Measurements from ENCODE around the gene ATP2B1.

Gene ATP2B1

DNA sequence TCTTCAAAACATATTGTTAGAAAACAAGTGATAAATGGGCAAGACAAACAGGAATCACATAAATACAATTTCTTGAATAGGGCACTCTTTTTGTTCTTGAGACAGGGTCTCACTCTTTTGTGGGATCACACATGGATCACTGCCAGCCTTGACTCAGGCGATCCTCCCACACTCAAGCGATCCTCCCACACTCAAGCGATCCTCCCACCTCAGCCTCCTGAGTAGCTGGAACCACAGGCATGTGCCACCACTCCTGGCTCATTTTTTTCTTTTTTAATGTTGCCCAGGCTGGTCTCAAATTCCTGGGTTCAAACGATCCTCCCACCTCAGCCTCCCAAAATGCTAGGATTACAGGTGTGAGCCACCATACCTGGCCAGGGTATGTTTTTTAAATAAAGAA lies 57.4 kb downstream of the ATP2B1 start:
- DNase-seq, result no peak

GRCh38 chr12:89650239-89650638 lies 58.4 kb downstream of the ATP2B1 start:
- no peak for DNase-seq

- DNase-seq, result no peak
Measured at GRCh38 chr12:89649820-89650219, 58.8 kb downstream of the ATP2B1 start.

- no peak for DNase-seq
Measured at GRCh38 chr12:89649139-89649538, 59.5 kb downstream of the ATP2B1 start.

- no peak for DNase-seq
Measured at GRCh38 chr12:89648211-89648930, 60.3 kb downstream of the ATP2B1 start.

GRCh38 chr12:89645434-89645833 lies 63.2 kb downstream of the ATP2B1 start:
- DNase-seq, result no peak

DNA sequence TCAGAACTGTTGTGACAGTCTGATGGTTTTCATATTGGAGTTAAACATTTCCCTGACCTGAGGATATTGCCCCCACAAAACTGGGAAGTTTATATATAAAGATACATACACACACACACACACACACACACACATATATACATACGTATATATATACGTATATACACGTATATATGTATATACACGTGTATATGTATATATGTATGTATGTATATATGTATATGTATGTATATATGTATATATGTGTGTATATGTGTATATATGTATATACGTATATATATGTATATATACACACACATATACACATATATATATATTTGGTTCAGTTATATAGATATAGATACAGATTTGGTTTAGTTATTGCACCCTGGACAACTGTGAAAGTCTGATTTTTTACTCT lies 65.7 kb downstream of the ATP2B1 start:
- DNase-seq, result no peak

- DNase-seq, result no peak
Measured at GRCh38 chr12:89636776-89637160, 71.9 kb downstream of the ATP2B1 start.

GRCh38 chr12:89636052-89636775 lies 72.4 kb downstream of the ATP2B1 start:
- no peak for DNase-seq

DNA sequence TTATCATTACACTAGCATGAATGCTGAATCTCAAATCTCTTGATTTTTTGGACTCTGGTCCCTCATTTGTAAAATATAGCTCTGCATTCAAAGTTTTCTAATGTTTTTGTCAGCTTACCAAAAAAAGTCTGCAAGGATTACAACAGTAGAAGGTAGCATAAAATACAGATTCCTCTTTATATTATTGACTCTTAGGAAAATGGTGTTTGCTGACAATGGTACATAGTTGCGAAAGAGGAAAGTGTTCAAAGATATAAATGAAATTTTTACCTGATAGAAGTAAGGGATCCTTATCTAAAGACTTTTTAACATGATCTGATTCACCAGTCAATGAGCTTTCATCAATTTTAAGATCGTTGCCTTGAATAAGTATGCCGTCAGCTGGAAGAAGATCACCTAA lies 74.1 kb downstream of the ATP2B1 start:
- no peak for DNase-seq

GRCh38 chr12:89632778-89633177 lies 75.9 kb downstream of the ATP2B1 start:
- DNase-seq, result no peak

GRCh38 chr12:89622115-89622514 lies 86.5 kb downstream of the ATP2B1 start:
- no peak for DNase-seq

GRCh38 chr12:89621521-89621920 lies 87.1 kb downstream of the ATP2B1 start:
- no peak for DNase-seq

GRCh38 chr12:89619764-89620163 lies 88.9 kb downstream of the ATP2B1 start:
- no peak for DNase-seq

DNA sequence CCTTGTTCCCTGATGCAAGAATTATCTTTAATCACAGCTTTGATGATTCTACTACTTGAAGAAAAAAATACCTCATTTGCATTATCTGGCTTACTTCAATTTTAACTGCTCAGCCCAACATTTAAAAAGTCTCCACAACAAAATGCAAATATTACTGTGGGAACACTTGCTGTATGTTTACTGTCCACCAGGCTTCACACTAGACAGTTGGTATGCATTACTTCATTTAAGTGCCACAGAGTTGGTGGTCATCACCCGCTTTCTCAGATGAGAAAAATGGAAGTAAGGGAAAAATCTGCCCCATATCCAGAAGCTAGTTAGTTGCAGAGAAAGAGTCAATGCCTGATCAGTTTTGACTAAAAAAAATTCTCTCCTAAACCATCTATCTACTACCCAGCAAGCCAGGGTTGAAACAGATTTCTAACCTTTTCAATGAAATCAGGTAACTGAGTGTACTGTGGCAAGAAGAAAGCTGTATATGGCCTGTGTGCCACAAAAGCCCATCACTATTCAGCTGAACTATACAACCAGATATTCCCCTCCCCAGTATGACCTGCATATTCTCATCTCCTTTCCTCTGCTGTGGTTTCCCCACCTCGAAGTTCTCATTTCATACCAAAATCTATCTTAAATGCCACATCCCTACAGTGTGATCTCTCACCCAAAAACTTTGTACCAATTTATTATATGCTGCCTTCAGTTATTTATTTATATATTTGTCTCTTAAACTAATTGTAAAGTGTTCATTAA lies 90.3 kb downstream of the ATP2B1 start:
- DNase-seq, result no peak

DNA sequence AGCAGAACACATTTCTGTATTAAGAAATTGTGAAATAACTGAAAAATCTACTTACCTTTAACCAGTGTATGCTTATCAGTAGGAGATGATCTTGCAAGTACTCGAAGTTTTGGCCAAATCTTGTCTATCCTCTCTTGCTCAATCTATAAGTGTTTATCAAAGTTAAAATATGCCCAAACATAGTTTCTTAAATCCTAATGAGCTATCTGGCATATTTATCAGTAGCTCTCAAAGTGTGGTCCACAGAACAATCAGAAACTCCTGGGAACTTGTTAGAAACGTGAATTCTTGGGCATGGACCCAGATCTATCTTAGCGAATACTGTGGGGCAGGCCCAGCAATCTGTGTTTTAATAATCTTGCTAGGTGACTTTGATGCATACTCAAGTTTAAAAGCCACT lies 98.3 kb downstream of the ATP2B1 start:
- no peak for DNase-seq

DNA sequence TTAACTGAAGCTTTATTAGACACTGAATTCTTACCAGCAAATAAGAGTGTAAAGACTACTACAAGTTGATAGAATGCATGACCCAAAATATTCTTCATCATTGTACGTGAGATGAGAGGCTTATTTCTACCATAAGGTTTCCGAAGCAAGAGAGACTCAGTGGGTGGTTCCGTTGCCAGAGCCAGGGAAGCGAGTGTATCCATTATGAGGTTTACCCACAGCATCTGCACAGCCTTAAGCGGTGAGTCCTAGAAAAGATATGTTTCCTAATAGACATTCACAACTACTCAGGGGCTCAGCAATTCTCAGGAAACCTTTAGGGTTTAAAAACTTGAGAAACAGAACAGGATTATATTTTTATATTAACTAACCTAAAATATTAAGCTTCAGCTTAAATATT lies 105.0 kb downstream of the ATP2B1 start:
- DNase-seq, result no peak

DNA sequence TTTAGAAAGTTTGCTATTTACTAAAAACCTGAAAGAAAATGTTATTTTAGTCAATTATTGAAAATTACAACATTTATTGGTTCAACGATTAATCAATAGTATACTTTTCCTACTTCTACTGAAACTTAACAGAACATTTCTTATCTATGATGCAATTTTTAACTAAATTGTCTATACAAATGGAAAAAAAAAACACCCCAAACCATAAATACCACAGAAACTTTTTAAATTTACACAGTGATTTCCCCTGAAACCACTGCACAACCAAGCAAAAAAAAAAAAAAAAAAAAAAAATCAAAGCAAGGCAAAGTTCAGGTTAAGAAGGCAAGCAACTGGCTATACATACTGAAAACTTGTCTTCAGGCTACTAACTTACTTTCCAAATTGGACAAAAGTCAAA lies 110.9 kb downstream of the ATP2B1 start:
- DNase-seq, result no peak

DNA sequence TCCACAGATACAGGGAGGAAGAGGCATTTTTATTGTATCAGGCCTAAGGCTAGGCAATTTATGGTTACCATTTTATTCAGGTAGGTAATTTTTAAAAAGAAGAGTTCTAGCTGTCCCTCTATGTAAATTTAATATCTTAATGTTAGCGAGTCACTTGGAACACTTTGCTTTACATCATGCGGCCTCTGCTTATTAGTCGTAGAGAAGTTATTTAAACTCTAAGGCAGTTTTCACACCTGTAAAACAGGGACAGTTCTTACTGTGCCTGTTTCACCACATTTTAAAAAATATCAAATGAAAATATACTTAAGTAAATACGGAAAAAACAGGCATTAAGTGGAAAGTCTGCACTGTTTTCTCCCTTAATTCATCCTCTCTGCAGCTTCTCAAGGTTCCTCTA lies 111.4 kb downstream of the ATP2B1 start:
- no peak for DNase-seq

DNA sequence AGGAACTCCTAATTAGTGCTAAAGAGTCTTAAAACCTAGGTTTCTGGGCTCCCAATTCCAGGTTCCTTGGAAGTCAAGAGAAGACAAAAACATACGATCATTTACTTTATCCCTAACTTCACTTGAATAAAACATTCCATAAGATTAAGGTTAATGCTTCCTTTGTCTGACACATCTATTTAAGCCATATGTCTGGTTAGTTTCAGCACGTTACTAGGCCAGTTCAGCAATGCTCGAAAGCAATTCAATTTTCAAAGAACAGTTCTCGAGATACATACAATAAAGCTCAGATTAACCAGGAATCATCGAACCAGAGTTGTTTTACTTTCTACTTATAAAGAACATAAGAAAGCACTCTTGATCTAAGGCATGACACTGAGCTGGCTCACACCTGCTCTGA lies 114.8 kb downstream of the ATP2B1 start:
- no peak for DNase-seq

DNA sequence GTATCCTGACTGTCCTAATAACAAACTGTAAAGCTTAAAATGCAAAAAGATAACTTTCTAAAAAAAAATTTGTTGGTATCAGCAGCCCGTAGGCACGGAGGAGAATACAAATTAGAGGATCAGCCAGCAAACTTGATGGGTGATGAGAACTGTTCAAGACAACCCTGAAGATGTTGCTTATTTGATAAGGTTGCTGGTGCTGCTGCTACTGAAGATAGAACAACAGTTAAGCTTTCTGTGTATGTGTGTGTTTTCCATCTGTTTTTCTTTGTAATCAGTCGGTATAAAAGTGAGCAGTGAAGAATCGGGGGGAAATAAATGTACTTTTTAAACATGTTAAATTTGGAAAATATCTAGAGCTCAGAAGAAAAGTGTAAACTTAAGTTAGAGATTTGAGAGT lies 115.4 kb downstream of the ATP2B1 start:
- no peak for DNase-seq

GRCh38 chr12:89589753-89590152 lies 118.9 kb downstream of the ATP2B1 start:
- DNase-seq, result no peak

- DNase-seq, result no peak
Measured at GRCh38 chr12:89578499-89578898, 130.1 kb downstream of the ATP2B1 start.

Data from effector CD4-positive, alpha-beta T cell (primary cell).